HG03575 (cell line): ENCODE measurements around the gene CCSER1.
"Not testable (repeated sequence)": the region's sequence is repeated elsewhere in the genome, so short reads cannot be mapped to it uniquely, and the experiment has no call there.

Source experiments
- ATAC-seq: cut with Tn5 transposase; IDR thresholded peaks from one replicate; pipeline ENCODE4 v1.9.1; 2021; ENCODE audit not compliant: unreplicated experiment, insufficient number of reproducible peaks, low FRiP score; ENCODE audit errors: extremely low read depth

Gene CCSER1

DNA sequence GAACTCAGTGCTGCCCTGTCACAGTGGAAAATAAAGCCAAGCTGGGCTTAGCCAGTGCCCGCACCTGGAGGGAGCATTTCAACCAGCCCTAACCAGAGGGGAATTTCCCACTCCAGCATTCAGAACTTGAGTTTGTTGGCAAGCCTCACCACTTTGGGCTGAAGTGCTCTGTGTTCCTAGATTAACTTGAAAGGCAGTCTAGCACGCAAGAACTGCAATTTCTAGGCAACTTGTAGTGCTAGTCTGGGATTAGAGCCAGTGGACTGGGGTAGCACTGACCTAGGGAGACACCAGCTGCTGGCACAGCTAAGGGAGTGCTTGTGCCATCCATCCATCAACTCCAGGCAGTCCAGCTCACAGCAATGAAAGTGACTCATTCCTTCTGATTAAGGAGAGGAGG lies 1115.9 kb downstream of the CCSER1 start:
- no peak for ATAC-seq

- no peak for ATAC-seq
Observed at GRCh38 chr4:91256043-91256442, 1128.8 kb downstream of the CCSER1 start.

- no peak for ATAC-seq
Observed at GRCh38 chr4:91256751-91257150, 1129.6 kb downstream of the CCSER1 start.

DNA sequence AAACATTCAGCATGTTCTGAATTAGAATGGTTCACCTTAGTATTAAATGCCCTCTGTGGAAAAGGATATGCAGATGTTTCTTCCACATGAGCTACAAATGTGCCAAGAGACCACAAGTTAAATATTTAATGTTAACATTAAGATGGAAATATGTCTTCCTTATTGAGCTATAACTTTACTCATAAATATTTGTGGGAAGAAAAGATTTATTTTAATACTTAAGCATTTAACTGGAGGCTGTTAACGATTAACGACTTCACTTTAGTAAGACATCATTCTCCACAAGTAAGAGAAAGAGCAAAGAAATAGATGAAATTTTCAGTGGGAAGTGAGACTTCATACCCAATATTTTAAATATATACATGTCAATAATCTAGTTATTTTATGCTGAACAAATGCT lies 1130.5 kb downstream of the CCSER1 start:
- ATAC-seq = no peak

- ATAC-seq = no peak
Observed at GRCh38 chr4:91258326-91258725, 1131.1 kb downstream of the CCSER1 start.

- ATAC-seq = no peak
Observed at GRCh38 chr4:91267543-91267942, 1140.3 kb downstream of the CCSER1 start.

DNA sequence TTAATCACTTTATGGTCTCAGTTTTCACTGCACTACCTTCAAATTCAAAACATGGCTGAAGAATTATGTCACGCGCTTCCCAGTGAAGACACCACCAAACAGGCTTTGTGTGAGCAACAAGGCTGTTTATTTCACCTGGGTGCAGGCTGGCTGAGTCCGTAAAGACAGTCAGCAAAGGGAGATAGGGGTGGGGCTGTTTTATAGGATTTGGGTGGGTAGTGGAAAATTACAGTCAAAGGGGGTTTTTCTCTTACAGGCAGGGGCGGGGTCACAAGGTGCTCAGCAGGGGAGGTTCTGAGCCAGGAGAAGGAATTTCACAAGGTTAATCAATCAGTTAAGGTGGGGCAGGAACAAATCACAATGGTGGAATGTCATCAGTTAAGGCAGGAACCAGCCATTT lies 1141.3 kb downstream of the CCSER1 start:
- not testable (repeated sequence) for ATAC-seq

GRCh38 chr4:91268913-91269312 lies 1141.7 kb downstream of the CCSER1 start:
- no peak for ATAC-seq

DNA sequence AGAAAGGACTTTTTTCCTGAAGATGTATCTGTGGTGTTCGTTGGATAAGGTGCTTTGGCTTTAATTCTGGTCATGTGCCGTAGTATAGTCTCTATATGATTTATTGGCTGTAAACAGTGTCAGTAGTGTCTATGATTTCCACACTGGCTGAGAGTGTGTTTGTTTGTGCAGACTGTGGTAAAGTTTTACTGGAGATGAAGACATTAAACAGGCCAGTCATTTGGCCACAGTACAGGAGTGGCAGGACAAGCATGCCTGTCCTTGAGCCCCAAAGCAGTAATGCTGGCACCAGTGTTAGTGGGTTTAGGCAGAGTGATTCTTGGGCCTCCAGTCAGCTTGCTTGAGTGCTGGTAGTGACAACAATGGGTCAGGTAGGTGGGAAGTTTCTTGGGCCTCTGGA lies 1152.7 kb downstream of the CCSER1 start:
- ATAC-seq = no peak

DNA sequence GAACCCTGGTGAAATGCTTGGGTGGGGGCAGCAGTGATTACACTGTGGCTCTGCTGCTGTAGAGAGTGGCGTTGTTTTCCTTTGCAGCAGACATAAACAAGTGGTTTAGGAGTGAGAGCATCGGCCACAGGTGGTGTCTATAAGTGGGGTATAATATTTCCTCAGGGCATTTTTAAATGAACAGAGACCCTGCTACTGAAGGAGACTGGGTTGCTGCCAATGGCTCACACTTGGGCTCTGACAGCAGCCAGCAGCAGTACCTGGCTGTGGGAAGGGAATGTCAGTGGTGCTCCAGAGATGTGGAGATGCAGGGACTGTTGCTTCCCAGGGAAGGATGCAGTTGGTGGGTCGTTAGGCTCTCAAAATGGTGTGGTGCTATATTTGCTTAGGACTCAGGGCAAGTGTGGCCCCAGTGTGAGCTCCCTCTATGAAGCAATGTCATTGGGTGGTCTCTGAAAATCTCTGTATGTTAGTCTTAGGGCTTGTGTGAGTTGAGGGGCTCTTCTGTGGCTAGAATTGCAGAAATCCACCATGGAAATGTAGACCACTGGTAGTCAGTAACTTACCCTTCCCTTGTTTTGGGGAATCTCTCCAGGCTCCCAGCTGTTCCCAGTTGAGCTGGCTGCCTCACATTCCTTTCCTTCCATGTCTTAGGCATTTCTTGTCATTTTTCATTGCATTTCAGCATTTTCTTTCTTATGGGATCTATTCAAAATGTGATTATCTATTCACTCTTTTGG lies 1153.5 kb downstream of the CCSER1 start:
- no peak for ATAC-seq

DNA sequence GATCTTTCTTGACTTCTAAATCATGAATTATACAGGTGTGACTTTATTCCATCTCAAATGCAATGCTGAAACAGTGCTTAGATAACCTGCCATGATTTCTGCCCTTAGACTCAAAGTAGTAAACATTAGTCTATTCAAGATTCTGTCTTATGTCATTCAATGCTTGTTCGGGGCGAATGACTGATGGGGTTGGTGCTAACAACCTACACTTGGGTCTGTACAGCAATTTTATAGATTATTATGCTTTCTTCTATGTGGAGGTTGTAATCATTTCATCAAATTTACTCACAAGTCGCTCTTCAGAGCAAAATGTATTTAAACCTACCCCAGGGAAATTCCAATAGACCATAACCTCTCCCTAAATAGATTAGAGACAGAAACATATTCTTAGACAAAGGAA lies 1155.0 kb downstream of the CCSER1 start:
- ATAC-seq = no peak

DNA sequence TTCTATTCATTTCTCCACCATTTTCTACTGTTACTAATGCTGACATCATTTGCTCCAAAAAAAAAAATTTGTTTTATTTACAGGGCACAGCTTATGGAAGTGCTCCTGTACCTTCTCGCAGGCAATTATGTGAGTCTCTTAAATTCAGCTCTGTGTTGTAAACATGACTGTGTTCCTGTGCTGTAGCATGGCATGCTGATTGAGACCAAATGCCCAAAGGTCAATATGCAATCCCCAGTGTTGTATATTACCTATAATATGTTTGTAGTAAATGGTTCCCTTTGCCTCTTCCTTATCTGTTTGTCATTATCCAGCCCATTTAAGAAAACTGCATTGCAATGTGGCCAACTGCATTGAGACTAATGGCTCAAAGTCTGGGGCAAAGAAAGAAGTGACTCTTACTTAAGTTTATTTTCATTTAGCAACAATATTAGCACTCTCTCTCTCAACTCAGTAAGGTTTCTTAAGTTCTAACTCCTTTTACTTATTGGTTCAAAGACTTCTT lies 1156.6 kb downstream of the CCSER1 start:
- no peak for ATAC-seq

DNA sequence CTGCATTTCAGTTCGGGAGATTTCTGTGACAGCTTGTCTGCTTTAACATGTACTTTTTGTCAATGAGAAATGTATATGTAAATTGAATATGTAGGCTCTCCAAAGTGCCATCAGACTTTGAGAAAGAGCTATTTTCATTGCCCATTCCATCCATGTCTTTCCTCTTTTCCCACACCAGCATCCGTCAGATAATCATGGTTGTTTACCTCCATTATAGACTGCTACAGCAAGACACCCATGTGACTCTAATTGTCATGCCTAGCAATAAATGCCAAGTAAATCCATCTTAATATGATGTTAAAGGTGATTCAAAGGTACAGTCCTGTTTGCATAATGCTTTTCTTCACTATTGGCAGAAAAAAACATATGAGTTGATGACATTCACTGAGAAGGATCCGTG lies 1157.3 kb downstream of the CCSER1 start:
- no peak for ATAC-seq

DNA sequence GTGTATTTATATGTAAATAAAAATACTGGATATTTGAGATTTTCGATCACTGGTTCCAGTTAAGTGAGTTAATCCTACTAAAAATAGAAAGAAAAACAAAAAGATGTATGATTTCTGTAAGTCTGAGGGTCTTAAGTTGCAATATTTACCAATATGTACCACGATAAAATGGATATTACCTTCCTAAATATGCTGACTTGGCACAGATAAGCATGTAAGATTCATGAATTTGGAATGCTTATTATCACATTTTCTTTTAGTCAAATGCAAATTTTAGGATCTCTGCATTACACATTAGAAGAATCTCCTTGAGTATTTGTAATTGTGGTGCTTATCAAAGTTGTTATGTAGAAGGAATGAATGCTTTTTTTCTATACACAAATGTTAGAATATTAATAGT lies 1158.3 kb downstream of the CCSER1 start:
- ATAC-seq = no peak

GRCh38 chr4:91288702-91289311 lies 1161.6 kb downstream of the CCSER1 start:
- no peak for ATAC-seq

DNA sequence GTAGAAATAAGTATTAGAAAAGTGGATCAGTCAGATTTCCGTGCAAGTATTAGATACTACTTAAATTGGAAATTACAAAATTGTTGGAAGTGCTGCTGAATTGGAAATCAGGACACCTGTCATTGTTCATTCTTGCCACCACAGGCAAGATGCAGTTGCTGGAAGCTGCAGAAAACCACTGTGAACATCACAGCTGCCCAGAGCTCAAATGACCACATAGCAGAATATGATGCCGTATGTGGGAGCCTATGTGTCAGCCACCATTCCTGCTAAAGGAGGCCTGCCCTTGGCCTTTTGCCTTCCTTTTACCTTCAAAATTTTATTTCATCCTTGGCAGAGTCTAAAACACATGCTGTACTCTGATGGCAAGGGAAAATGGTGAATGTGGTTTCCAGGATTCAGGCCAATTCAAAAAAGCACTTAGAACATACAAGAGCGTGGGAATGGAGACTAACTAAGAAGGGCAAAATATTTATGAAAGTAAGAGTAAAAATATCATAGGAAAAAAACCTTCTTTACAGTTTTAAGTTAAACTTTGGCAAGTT lies 1171.0 kb downstream of the CCSER1 start:
- ATAC-seq = no peak

GRCh38 chr4:91298824-91299223 lies 1171.6 kb downstream of the CCSER1 start:
- ATAC-seq = no peak

- ATAC-seq = no peak
Observed at GRCh38 chr4:91302120-91302519, 1174.9 kb downstream of the CCSER1 start.

GRCh38 chr4:91304292-91304691 lies 1177.1 kb downstream of the CCSER1 start:
- no peak for ATAC-seq

DNA sequence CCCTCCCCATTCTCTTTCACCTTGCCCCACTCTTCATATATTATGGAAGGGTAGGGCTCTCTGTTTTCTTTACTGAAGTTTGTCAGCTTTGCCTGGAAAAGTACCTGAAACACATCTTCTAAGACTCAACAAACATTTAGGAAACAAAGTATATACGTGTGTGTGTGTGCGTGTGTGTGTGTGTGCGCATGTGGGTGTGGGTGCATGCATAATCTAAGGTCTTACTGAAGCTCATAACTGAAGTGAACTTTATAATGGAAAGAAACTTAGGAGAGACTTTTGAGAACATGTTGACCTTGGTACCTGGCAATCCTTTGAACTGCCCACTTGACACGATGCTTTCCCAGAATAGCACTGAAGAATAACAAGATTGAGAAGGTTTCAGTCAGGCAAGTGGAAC lies 1190.2 kb downstream of the CCSER1 start:
- ATAC-seq = no peak
